HL-60 (cell line): ENCODE data around the gene PCDHA11.
A peak's percentile ranks its signal among the peaks of the same experiment; 100 is the strongest.
"Not testable (repeated sequence)": the region's sequence is repeated elsewhere in the genome, so short reads cannot be mapped to it uniquely, and the experiment has no call there.

ENCODE experiments used
- DNase-seq, 2 experiments: peaks; one replicate each; pipeline ENCODE4 v3.0.0-alpha.2; 2010 to 2020; ENCODE audit warnings: low read depth in 1 of 2, low spot score in 1 of 2
- H3K27ac ChIP-seq: fragments of 250-450 bp; sonication (Bioruptor Pico); replicated peaks from 2 replicates; pipeline ENCODE4 v1.5.1; 2020; ENCODE audit warnings: mild to moderate bottlenecking, moderate library complexity
- H3K27me3 ChIP-seq: fragments of 250-450 bp; sonication (Bioruptor Pico); 2 replicates; pipeline ENCODE4 v1.5.1; 2021; ENCODE audit warnings: mild to moderate bottlenecking, moderate library complexity; ENCODE audit not compliant: insufficient read depth, poor library complexity, severe bottlenecking
- H3K4me3 ChIP-seq: replicated peaks from 2 replicates; pipeline ENCODE4 v1.5.1; 2011; ENCODE audit warnings: mild to moderate bottlenecking, control low read depth, low read length; ENCODE audit not compliant: insufficient read depth
- CTCF ChIP-seq: IDR thresholded peaks from one replicate; pipeline ENCODE4 v1.5.1; 2011; ENCODE audit warnings: low read length, control low read depth, inconsistent platforms; ENCODE audit not compliant: insufficient read depth
- GABPA ChIP-seq: IDR thresholded peaks from 2 replicates; pipeline ENCODE4 v1.6.1; 2012; ENCODE audit warnings: low read depth
- POLR2AphosphoS5 ChIP-seq: IDR thresholded peaks from 2 replicates; pipeline ENCODE4 v1.6.1; 2012; ENCODE audit warnings: low read depth
- REST ChIP-seq: IDR thresholded peaks from 2 replicates; pipeline ENCODE4 v1.6.1; 2012; ENCODE audit warnings: low read depth; ENCODE audit not compliant: insufficient replicate concordance
- SPI1 ChIP-seq: IDR thresholded peaks from 2 replicates; pipeline ENCODE4 v1.6.1; 2012; ENCODE audit warnings: low read depth, mild to moderate bottlenecking, borderline replicate concordance

PCDHA11 gene

GRCh38 chr5:140876541-140877261 lies 7.9 kb downstream of the PCDHA11 start:
- not testable (repeated sequence) for DNase-seq, H3K27me3 ChIP-seq, H3K27ac ChIP-seq, H3K4me3 ChIP-seq
- TF ChIP-seq REST = peak; percentile 45

GRCh38 chr5:140877262-140877581 lies 8.5 kb downstream of the PCDHA11 start:
- TF ChIP-seq CTCF (no peak), SPI1 (no peak), POLR2AphosphoS5 (no peak), REST (no peak), GABPA (no peak)
- H3K27ac ChIP-seq = no peak overlapping the region
- H3K27me3 ChIP-seq = no peaks in the 10 kb centered on the region
- DNase-seq = no peak
- no peak overlapping the region for H3K4me3 ChIP-seq

GRCh38 chr5:140881889-140882590 lies 13.3 kb downstream of the PCDHA11 start, which contains the start of gene PCDHA13:
Gene PCDHA13 (plus strand): TSS chr5:140882124. CDS start chr5:140882269, 145 bp downstream.
- no peaks in the 10 kb centered on the region for H3K27me3 ChIP-seq
- TF ChIP-seq REST (no peak), CTCF (no peak), GABPA (no peak), SPI1 (no peak), POLR2AphosphoS5 (no peak)
- DNase-seq = no peak
- H3K4me3 ChIP-seq = no peak within 1 kb of the TSS
- no peak within 1 kb of the TSS for H3K27ac ChIP-seq
